Measurements from ENCODE around the gene PSORS1C2. TPM values are rescaled to one million over a fixed set of nuclear protein-coding genes. Genes with fewer than 3 reads are reported as not detected.

The PSORS1C2 gene
- total RNA-seq, 1 experiment from 2014 or later: not detected

DNA sequence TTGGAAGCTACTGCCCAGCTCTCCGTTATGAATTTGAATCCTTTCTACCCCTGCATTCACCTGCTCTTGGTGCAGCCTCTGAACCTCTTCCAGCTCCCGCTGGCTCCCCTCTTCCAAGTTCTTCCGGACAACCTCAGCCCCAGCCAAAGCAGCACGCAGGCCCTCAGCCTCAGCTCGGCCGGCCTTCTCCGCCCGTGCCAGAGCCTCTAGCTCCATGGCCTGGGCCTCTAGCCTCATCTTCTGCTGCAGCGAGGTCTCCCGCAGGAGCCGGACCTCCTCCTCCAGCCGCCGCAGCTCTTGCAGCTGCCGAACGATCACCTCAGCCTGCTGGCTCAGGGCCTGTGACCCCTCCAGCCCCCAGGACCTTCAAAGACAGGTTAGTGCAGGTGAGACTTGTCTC is 15.6 kb upstream of the PSORS1C2 start:
- Histone ChIP-seq H3K9me3 (ENCODE audit: low read length) (no peaks in the 10 kb centered on the region), H3K79me2 (ENCODE audit: low read length) (peaks cover 9% of the 10 kb centered on the region; the same call in 1 of the 2 replicates), H4K20me1 (ENCODE audit: insufficient read depth, low read depth, low read length) (no peaks in the 10 kb centered on the region), H3K27me3 (ENCODE audit: low read length) (no peaks in the 10 kb centered on the region), H2AFZ (ENCODE audit: low read length) (no peak overlapping the region), H3K4me2 (ENCODE audit: low read depth, low read length, poor library complexity, severe bottlenecking) (no peak overlapping the region), H3K4me1 (ENCODE audit: low read length) (peaks cover 15% of the 10 kb centered on the region), H3K4me3 (ENCODE audit: low read length) (no peak overlapping the region), H3K27ac (ENCODE audit: low read length) (no peak overlapping the region), H3K9ac (ENCODE audit: low read length) (no peak overlapping the region), H3K9me2 (replicated peaks; ENCODE audit: insufficient read depth, low read length) (no peaks in the 10 kb centered on the region), H3K36me3 (ENCODE audit: insufficient read depth, low read length) (no peaks in the 10 kb centered on the region)
- DNase-seq: no peak

DNA sequence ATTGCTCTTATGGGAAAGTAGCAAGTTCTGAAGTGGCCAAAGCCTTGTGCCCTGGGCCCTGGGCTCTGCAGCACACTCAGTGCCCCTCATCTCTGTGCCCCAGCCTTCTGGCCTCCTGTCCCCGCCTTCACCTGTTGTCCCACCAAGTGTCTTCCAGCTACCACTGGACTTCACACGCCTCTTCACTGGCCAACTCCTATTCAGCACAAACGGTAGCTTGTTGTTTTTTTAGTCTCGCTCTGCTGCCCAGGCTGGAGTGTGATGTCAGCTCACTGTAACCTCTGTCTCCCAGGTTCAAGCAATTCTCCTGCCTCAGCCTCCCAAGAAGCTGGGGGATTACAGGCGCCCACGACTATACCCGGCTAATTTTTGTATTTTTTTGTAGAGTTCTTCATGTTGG is 13.9 kb upstream of the PSORS1C2 start:
- H3K9ac ChIP-seq (ENCODE audit: low read length): no peak overlapping the region
- H3K27ac ChIP-seq (ENCODE audit: low read length): no peak overlapping the region
- H3K9me3 ChIP-seq (ENCODE audit: low read length): no peaks in the 10 kb centered on the region
- H4K20me1 ChIP-seq (ENCODE audit: insufficient read depth, low read depth, low read length): no peaks in the 10 kb centered on the region
- no peak overlapping the region for H3K4me2 ChIP-seq (ENCODE audit: low read depth, low read length, poor library complexity, severe bottlenecking)
- H3K9me2 ChIP-seq (replicated peaks; ENCODE audit: insufficient read depth, low read length): no peaks in the 10 kb centered on the region
- peaks cover 10% of the 10 kb centered on the region for H3K4me1 ChIP-seq (ENCODE audit: low read length)
- no peak overlapping the region for H2AFZ ChIP-seq (ENCODE audit: low read length)
- no peaks in the 10 kb centered on the region for H3K27me3 ChIP-seq (ENCODE audit: low read length)
- no peak overlapping the region for H3K4me3 ChIP-seq (ENCODE audit: low read length)
- no peaks in the 10 kb centered on the region for H3K36me3 ChIP-seq (ENCODE audit: insufficient read depth, low read length)
- H3K79me2 ChIP-seq (ENCODE audit: low read length): peaks cover 5% of the 10 kb centered on the region; the same call in 1 of the 2 replicates
- DNase-seq: no peak

DNA sequence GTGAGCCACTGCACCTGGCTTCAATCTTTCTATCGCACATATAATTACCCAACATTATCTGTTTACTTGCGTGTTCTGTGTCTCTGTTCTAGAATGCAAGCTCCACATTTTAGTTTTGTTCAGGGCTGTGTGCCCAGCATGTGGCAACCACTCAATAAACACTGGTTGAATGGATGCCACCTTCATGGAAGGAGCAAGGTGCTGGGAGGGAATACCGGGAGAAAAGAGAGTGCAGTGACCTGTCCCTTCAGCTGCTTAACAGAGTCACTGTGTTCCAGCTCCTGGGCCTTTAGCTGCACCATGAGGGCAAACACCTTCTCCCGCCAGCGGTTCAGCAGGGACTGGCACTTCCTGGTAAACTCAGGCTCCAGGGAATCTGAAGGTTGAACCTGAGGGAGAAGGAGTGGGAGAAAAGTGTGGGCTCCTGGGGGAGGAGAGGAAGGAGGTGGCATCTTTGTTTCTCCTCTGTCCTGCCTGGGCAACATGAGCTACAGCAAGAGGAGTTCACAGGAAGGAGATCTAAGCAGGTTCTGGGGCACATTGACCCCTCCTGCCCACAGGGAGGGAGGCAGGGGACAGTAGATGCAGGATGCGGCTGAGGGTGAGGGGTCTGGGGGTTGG is 11.1 kb upstream of the PSORS1C2 start:
- Histone ChIP-seq H3K9ac (ENCODE audit: low read length) (no peak overlapping the region), H2AFZ (ENCODE audit: low read length) (no peak overlapping the region), H3K4me3 (ENCODE audit: low read length) (no peak overlapping the region), H3K9me3 (ENCODE audit: low read length) (no peaks in the 10 kb centered on the region), H3K27ac (ENCODE audit: low read length) (no peak overlapping the region), H3K4me2 (ENCODE audit: low read depth, low read length, poor library complexity, severe bottlenecking) (no peak overlapping the region), H3K79me2 (ENCODE audit: low read length) (no peaks in the 10 kb centered on the region), H3K9me2 (replicated peaks; ENCODE audit: insufficient read depth, low read length) (no peaks in the 10 kb centered on the region), H4K20me1 (ENCODE audit: insufficient read depth, low read depth, low read length) (no peaks in the 10 kb centered on the region), H3K27me3 (ENCODE audit: low read length) (no peaks in the 10 kb centered on the region), H3K4me1 (ENCODE audit: low read length) (no peaks in the 10 kb centered on the region), H3K36me3 (ENCODE audit: insufficient read depth, low read length) (no peaks in the 10 kb centered on the region)
- DNase-seq: no peak

DNA sequence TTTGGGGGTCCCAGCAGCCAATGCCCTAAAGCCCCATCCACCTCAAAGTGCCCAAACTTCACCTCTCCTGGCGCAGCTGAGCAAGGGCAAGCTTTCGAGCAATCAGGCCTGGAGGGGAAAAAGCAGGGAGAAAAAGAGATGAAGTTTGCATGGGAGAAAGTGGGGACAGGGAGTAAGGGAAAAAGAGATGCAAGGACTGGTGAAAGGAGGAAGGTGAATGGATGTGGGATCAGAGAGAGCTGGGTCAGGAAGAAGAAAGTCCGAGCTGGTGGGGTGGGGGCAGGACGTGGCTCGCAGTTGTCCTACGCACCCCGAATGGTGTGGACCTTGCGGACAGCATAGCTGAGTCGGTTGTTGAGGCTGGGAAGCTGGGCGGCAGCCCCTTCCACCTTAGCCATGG is 6.5 kb upstream of the PSORS1C2 start:
- Histone ChIP-seq H3K27me3 (ENCODE audit: low read length) (no peaks in the 10 kb centered on the region), H3K27ac (ENCODE audit: low read length) (no peak overlapping the region), H3K4me2 (ENCODE audit: low read depth, low read length, poor library complexity, severe bottlenecking) (no peak overlapping the region), H2AFZ (ENCODE audit: low read length) (no peak overlapping the region), H3K9me2 (replicated peaks; ENCODE audit: insufficient read depth, low read length) (no peaks in the 10 kb centered on the region), H3K4me3 (ENCODE audit: low read length) (no peak overlapping the region), H4K20me1 (ENCODE audit: insufficient read depth, low read depth, low read length) (no peaks in the 10 kb centered on the region), H3K9ac (ENCODE audit: low read length) (no peak overlapping the region), H3K4me1 (ENCODE audit: low read length) (no peaks in the 10 kb centered on the region), H3K36me3 (ENCODE audit: insufficient read depth, low read length) (no peaks in the 10 kb centered on the region), H3K9me3 (ENCODE audit: low read length) (no peaks in the 10 kb centered on the region), H3K79me2 (ENCODE audit: low read length) (no peaks in the 10 kb centered on the region)
- no peak for DNase-seq

DNA sequence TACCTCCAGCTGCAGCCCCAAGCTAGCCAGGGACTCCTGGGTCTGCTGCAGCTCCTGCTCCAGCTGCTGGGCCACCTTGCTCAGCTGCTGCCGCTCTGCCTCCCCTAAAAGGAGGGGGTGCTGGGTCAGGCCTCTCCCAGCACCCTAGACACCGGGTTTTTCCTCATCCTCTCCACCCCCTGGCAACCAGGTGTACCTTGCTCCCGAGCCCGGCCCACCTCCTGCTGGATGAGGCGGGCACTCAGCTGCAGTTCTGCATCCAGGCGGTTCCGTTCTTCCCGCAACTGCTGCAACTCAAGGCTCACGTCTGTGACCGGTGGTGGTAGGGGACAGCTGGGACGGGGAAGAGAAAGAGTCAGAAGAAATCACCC is 6.1 kb upstream of the PSORS1C2 start:
- no peak overlapping the region for H3K4me2 ChIP-seq (ENCODE audit: low read depth, low read length, poor library complexity, severe bottlenecking)
- no peak overlapping the region for H3K27ac ChIP-seq (ENCODE audit: low read length)
- H3K36me3 ChIP-seq (ENCODE audit: insufficient read depth, low read length): no peaks in the 10 kb centered on the region

DNA sequence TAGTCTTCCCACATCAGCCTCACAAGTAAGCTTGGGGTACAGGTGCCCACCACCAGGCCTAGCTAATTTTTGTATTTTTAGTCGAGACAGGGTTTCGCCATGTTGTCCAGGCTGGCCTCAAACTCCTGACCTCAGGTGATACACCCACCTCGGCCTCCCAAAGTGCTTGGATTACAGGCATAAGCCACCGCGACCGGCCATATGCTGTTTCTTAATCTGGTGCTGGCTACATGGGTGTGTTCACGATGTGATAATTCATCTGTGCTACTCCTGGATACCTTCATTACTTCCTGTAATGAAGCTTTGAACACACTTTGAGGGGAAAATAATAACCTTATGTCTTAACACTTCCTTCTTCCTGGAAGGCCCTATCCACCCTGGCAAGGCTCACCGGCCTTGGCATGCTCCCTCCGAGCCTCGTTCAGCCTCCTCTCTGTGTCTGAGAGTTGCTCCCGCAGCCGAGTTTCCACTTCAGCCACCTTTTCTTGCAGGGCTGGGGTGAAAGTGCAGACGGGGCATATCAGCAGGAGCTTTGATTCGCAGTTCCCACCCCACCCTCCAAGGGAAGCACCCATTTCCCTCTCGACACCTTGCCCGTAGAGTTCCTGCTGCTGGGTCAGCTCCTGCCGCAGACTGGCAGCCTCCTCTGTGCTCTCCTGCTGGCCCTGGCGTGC is 5.6 kb upstream of the PSORS1C2 start:
- no peaks in the 10 kb centered on the region for H3K79me2 ChIP-seq (ENCODE audit: low read length)
- H3K27me3 ChIP-seq (ENCODE audit: low read length): no peaks in the 10 kb centered on the region
- H2AFZ ChIP-seq (ENCODE audit: low read length): no peak overlapping the region
- no peaks in the 10 kb centered on the region for H3K9me3 ChIP-seq (ENCODE audit: low read length)
- no peak for DNase-seq
- H3K4me1 ChIP-seq (ENCODE audit: low read length): no peaks in the 10 kb centered on the region
- no peaks in the 10 kb centered on the region for H4K20me1 ChIP-seq (ENCODE audit: insufficient read depth, low read depth, low read length)
- no peak overlapping the region for H3K4me3 ChIP-seq (ENCODE audit: low read length)
- no peaks in the 10 kb centered on the region for H3K36me3 ChIP-seq (ENCODE audit: insufficient read depth, low read length)
- no peak overlapping the region for H3K4me2 ChIP-seq (ENCODE audit: low read depth, low read length, poor library complexity, severe bottlenecking)
- H3K27ac ChIP-seq (ENCODE audit: low read length): no peak overlapping the region
- no peaks in the 10 kb centered on the region for H3K9me2 ChIP-seq (replicated peaks; ENCODE audit: insufficient read depth, low read length)
- no peak overlapping the region for H3K9ac ChIP-seq (ENCODE audit: low read length)

More for the DNA sequence above, 6.1 kb upstream of the PSORS1C2 start:
- no peak for DNase-seq
- Histone ChIP-seq H3K9ac (ENCODE audit: low read length) (no peak overlapping the region), H3K9me3 (ENCODE audit: low read length) (no peaks in the 10 kb centered on the region), H3K4me3 (ENCODE audit: low read length) (no peak overlapping the region), H4K20me1 (ENCODE audit: insufficient read depth, low read depth, low read length) (no peaks in the 10 kb centered on the region), H3K4me1 (ENCODE audit: low read length) (no peaks in the 10 kb centered on the region), H3K27me3 (ENCODE audit: low read length) (no peaks in the 10 kb centered on the region), H2AFZ (ENCODE audit: low read length) (no peak overlapping the region), H3K9me2 (replicated peaks; ENCODE audit: insufficient read depth, low read length) (no peaks in the 10 kb centered on the region), H3K79me2 (ENCODE audit: low read length) (no peaks in the 10 kb centered on the region)

DNA sequence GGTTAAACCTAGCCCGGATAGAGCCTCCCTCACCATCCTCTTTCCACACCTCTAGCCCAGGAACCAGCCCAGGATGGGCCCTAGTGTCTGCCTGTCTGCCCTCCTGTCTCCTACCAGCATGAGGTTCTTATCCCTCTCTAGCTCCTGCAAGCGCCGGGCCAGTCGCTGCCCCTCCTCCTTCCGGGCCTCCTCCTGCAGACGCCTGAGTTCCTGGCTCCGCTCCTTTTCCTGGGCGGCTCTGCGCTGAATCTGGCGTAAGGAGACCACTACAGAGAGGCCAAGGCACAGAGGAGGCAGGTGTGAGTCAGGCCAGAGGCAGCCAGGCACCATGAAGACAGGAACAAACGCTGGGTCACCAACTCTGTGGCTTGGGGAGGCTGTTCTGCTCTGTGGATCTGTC is 4.3 kb upstream of the PSORS1C2 start:
- Histone ChIP-seq H3K4me2 (ENCODE audit: low read depth, low read length, poor library complexity, severe bottlenecking) (no peak overlapping the region), H4K20me1 (ENCODE audit: insufficient read depth, low read depth, low read length) (no peaks in the 10 kb centered on the region), H3K9me2 (replicated peaks; ENCODE audit: insufficient read depth, low read length) (no peaks in the 10 kb centered on the region), H3K27ac (ENCODE audit: low read length) (no peak overlapping the region), H3K4me1 (ENCODE audit: low read length) (no peaks in the 10 kb centered on the region), H2AFZ (ENCODE audit: low read length) (no peak overlapping the region), H3K9ac (ENCODE audit: low read length) (no peak overlapping the region), H3K36me3 (ENCODE audit: insufficient read depth, low read length) (no peaks in the 10 kb centered on the region), H3K4me3 (ENCODE audit: low read length) (no peak overlapping the region), H3K9me3 (ENCODE audit: low read length) (no peaks in the 10 kb centered on the region), H3K27me3 (ENCODE audit: low read length) (no peaks in the 10 kb centered on the region), H3K79me2 (ENCODE audit: low read length) (no peaks in the 10 kb centered on the region)
- no peak for DNase-seq

DNA sequence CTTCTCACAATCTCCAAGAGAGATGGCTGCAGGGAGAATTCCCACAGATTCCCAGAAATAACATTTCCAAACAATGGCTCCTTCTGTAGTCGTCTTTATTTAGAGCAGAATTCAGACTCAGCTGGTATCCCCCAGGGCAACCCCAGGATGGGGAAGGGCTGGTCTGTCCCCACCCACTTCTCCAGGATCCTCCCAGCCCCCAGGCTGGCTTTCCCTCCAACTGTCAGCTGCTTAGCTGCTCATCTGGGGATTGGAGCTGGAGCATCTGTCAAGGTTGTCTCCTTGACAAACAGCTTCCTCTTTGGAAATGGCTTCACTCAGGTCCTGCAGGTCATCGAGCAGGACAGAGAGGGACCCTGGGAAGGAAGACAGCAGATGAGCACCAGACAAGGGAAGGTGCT is 3.5 kb upstream of the PSORS1C2 start:
- no peak overlapping the region for H3K27ac ChIP-seq (ENCODE audit: low read length)
- no peaks in the 10 kb centered on the region for H3K9me3 ChIP-seq (ENCODE audit: low read length)
- no peaks in the 10 kb centered on the region for H3K79me2 ChIP-seq (ENCODE audit: low read length)
- no peaks in the 10 kb centered on the region for H3K9me2 ChIP-seq (replicated peaks; ENCODE audit: insufficient read depth, low read length)
- no peak for DNase-seq
- H4K20me1 ChIP-seq (ENCODE audit: insufficient read depth, low read depth, low read length): no peaks in the 10 kb centered on the region
- no peak overlapping the region for H3K9ac ChIP-seq (ENCODE audit: low read length)
- H3K4me3 ChIP-seq (ENCODE audit: low read length): no peak overlapping the region
- no peak overlapping the region for H3K4me2 ChIP-seq (ENCODE audit: low read depth, low read length, poor library complexity, severe bottlenecking)
- H2AFZ ChIP-seq (ENCODE audit: low read length): no peak overlapping the region
- H3K36me3 ChIP-seq (ENCODE audit: insufficient read depth, low read length): no peaks in the 10 kb centered on the region
- H3K4me1 ChIP-seq (ENCODE audit: low read length): peaks cover 4% of the 10 kb centered on the region
- H3K27me3 ChIP-seq (ENCODE audit: low read length): no peaks in the 10 kb centered on the region

Measured in Karpas-422 (cell line).